GM21529 (cell line): ENCODE data around the gene PTPRS.
"Not testable (repeated sequence)": the region's sequence is repeated elsewhere in the genome, so short reads cannot be mapped to it uniquely, and the experiment has no call there.

Experiments
- ATAC-seq: cut with Tn5 transposase; IDR thresholded peaks from one replicate; pipeline ENCODE4 v1.9.1; 2021; ENCODE audit not compliant: unreplicated experiment

Gene PTPRS

DNA sequence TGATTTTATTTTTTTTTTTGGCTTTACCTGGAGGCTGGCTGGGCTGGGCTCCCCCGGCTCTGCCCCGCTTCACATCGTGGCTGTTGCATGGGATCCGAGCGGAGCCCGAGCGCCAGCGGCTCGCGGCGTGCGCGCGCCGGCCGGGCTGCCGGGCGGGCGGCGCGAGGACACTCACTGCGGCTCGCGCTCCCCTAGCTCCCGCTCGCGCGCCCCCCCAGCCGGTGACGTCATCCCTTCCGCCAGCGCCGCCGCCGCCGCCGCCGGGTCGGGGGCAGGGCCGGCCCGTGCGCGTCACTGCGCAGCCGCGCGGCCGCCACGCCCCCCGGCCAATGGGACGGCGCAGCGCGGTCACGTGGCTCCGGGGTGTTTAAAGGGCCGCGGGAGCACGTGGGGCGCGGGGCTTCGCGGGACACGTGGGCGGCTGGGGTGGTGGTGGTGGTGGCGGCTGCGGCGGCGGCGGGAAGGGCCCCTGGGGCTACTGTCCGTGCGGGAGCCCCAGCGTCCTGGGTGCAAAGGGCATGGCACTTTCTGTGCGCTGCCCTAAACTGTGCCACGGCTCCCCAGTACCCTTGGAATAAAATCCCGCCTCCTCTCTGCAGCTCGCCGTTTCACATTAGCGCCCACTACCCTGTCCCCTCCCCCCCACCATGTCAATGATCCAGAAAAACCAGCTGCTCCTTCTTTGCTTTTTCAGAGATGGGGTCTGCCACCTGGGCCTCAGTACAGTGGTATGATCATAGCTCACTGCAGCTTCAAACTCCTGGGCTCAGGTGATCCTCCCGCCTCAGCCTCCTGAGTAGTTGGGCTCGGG is at the start of gene PTPRS:
Gene PTPRS (minus strand): TSS at position 176 of the 811 bp plus-strand sequence. CDS start 54,672 bp downstream, outside the sequence.
- no peak for ATAC-seq

- no peak for ATAC-seq
These were observed 48.7 kb upstream of the PTPRS start for GRCh38 chr19:5389353-5389752.

DNA sequence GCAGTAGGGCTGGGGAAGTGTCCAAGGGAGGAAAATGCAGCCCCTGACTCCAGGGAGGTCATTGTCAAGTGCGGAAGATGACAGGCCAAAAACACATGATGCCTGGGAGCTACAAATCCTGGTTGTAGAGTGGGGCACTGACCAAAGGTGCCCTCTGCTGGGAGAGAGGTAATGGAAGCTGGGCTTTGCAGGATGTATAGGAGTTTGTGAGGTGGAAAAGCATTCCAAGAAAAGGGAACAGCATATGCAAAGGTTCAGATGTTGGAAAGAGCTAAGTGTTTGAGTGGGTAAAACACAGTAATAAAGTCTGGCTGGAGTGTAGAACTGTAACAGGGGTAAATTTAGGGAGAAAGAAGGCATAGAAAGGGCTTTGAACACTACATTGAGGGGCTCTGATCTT is 46.9 kb upstream of the PTPRS start:
- no peak for ATAC-seq

DNA sequence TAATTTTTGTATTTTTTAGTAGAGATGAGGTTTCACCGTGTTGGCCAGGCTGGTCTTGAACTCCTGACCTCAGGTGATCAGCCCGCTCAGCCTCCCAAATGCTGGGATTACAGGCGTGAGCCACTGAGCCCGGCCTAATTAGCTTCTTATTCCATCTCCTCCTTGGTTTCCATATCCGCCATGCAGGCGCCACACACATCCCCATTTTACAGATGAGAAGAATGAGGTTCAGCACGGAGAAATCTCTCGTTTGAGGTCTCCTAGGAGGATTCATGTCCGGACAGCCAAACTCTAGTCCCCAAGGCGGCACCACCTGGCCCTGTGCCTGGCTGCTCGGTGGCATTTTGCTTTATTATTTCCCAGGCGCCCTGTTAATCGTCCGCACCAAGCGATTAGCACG is 46.2 kb upstream of the PTPRS start:
- no peak for ATAC-seq

- ATAC-seq = not testable (repeated sequence)
These were observed 40.6 kb upstream of the PTPRS start for GRCh38 chr19:5381197-5381596.

GRCh38 chr19:5380215-5380919 is 39.8 kb upstream of the PTPRS start:
- no peak for ATAC-seq

- no peak for ATAC-seq
These were observed 36.3 kb upstream of the PTPRS start for GRCh38 chr19:5376928-5377327.

GRCh38 chr19:5372572-5373200 is 32.1 kb upstream of the PTPRS start:
- ATAC-seq = no peak

DNA sequence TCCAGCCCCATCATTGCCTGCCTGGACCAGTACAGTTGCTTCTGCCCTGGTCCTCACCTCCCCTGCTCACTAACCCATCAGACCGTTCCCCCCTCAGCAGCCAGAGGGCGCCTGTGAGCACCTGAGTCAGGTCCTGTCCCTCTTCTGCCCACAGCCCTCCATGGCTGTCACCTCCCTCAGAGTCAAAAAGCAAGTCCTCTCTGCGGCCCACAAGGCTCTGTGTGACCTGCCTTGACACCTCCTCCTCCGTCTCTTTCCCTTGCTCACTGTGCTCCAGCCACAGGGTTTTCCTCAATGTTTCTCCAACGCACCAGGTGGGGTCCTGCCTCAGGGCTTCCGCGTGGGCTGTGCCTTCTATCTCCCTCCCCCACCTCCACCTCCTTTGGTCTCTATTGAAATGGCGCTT is 29.4 kb upstream of the PTPRS start:
- ATAC-seq = no peak

DNA sequence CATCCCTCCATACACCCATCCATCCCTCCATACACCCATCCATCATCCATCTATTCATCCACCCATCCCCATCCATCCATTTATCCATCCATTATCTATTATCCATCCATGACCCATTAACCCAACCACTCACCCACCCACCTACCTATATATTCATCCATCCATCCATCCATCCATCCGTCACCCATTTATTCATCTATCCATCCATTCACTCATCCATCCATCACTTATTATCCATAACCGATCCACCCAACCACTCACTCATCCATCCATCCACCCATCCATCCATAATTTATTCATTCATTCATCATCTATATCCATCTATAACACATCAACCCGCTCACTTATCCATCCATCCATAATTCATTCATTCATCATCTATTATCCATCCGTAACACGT is 28.7 kb upstream of the PTPRS start:
- no peak for ATAC-seq

GRCh38 chr19:5367530-5368133 is 27.0 kb upstream of the PTPRS start:
- ATAC-seq = no peak

- no peak for ATAC-seq
These were observed 25.3 kb upstream of the PTPRS start for GRCh38 chr19:5365905-5366304.

DNA sequence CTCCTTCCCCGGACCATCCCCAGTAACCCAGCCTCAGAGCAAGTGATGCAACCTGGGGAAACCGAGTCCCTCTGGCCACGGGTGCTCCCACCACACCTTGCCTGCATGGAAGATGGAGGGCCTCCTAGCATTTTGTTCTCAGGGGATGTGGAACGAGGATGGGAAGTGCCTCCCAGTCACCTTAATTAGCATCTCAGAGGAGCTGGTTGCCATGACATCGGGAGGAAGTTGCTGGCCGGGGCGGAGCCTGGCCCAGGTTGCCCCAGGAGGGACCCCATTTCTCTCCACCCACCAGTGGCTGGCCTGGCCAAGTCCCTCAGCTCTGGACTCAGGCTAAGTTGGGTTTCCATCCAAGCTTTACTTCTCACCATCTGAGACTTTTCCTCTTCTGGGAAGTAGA is 24.1 kb upstream of the PTPRS start:
- no peak for ATAC-seq

DNA sequence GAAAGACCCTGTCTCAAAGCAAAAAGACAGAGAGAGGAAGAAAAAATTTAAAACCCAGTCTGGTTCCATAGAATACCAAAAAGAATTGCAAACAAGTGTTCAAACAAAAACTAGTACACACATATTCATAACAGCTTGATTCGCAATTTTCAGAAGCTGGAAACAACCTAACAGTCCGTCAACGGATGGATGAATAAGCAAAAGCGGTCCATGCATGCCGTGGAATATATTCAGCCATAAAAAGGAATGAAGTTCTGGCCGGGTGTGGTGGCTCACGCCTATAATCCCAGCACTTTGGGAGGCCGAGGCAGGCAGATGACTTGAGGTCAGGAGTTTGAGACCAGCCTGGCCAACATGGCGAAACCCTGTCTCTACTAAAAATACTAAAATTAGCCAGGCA is 21.2 kb upstream of the PTPRS start:
- ATAC-seq = not testable (repeated sequence)

GRCh38 chr19:5361407-5361806 is 20.8 kb upstream of the PTPRS start:
- ATAC-seq = no peak

- ATAC-seq = no peak
These were observed 19.6 kb upstream of the PTPRS start for GRCh38 chr19:5360003-5360780.

- no peak for ATAC-seq
These were observed 17.7 kb upstream of the PTPRS start for GRCh38 chr19:5358173-5358800.

DNA sequence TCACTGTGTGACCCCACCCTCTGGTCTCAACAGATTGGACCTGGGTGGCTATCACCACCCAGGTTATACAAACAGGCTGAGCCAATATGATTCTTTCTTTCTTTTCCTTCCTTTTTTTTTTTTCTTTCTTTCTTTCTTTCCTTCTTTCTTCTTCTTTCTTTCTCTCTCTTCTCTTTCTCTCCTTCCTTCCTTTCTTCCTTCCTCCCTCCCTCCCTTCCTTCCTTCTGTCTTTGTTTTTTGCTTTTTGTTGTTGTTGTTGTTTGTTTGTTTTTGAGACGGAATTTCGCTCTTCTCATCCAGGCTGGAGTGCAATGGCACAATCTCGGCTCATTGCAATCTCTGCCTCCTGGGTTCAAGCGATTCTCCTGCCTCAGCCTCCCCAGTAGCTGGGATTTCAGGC is 17.0 kb upstream of the PTPRS start:
- ATAC-seq = no peak

DNA sequence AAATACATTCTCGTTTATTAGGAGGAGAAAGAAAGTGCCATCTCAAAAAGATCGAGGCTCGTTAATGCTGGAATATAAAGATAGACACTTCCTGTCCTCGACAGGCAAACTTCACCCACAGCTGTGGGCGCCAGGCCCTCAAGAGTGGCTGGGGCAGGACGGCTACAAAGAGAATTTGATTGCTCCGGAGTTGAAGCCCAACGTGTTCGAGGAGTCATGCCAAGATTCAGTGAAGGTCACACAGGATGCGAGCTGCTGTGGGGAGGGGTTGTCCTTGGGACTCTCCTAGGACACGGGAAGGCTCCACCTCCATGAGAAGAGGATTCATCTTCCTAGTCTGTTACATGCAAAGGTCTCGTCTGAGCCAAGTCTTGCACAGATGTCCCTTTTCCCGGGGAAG is 16.3 kb upstream of the PTPRS start:
- no peak for ATAC-seq

- ATAC-seq = no peak
These were observed 15.8 kb upstream of the PTPRS start for GRCh38 chr19:5356428-5356827.
